Fibroblast of villous mesenchyme (primary cell): Measurements from ENCODE around the gene RFC3. TPM values are rescaled to one million over a fixed set of nuclear protein-coding genes. Genes with fewer than 3 reads are reported as not detected.

Source experiments
- DNase-seq: peaks from one replicate; pipeline ENCODE4 v3.0.0-alpha.2; 2010; ENCODE audit warnings: low read depth
- H3K4me3 ChIP-seq: 2 replicates; pipeline ENCODE4 v1.5.1; 2011; ENCODE audit warnings: low read depth, mild to moderate bottlenecking, low read length
- CTCF ChIP-seq: IDR thresholded peaks from 2 replicates; pipeline ENCODE4 v1.5.1; 2012; ENCODE audit warnings: low read depth, mild to moderate bottlenecking, low read length; ENCODE audit not compliant: insufficient read depth
- total RNA-seq: library from RNA; depleted of rRNA; stranded (reverse); fragments of >200 nt; gene quantifications from 2 replicates; pipeline ENCODE4 v1.2.3, GENCODE V29; 2012

Gene RFC3
- total RNA-seq, 1 donor = 18.6 TPM

GRCh38 chr13:33849211-33849610, 31.3 kb downstream of the RFC3 start:
- TF ChIP-seq CTCF = no peak
- H3K4me3 ChIP-seq = no peak overlapping the region
- no peak for DNase-seq

GRCh38 chr13:33855371-33855895, 37.5 kb downstream of the RFC3 start:
- DNase-seq = no peak
- H3K4me3 ChIP-seq = no peak overlapping the region
- TF ChIP-seq CTCF = no peak

GRCh38 chr13:33859691-33860303, 41.8 kb downstream of the RFC3 start:
- no peak for TF ChIP-seq CTCF
- no peak for DNase-seq
- H3K4me3 ChIP-seq = no peak overlapping the region

GRCh38 chr13:33860526-33860925, 42.6 kb downstream of the RFC3 start:
- no peak for DNase-seq
- H3K4me3 ChIP-seq = no peak overlapping the region
- no peak for TF ChIP-seq CTCF

- no peak overlapping the region for H3K4me3 ChIP-seq
- TF ChIP-seq CTCF = no peak
- no peak for DNase-seq
Measured at GRCh38 chr13:33862016-33862415, 44.1 kb downstream of the RFC3 start.

- no peak overlapping the region for H3K4me3 ChIP-seq
- DNase-seq = no peak
Measured at GRCh38 chr13:33863188-33863789, 45.3 kb downstream of the RFC3 start.

More at GRCh38 chr13:33863188-33863789, 45.3 kb downstream of the RFC3 start:
- TF ChIP-seq CTCF = no peak
